GM19467 (cell line): Measurements from ENCODE around the gene APBB2.
"Not testable (repeated sequence)": the region's sequence is repeated elsewhere in the genome, so short reads cannot be mapped to it uniquely, and the experiment has no call there.

Source experiments
- ATAC-seq: cut with Tn5 transposase; IDR thresholded peaks from one replicate; pipeline ENCODE4 v1.9.1; 2021; ENCODE audit warnings: mild to moderate bottlenecking, moderate library complexity; ENCODE audit not compliant: unreplicated experiment

Gene APBB2

DNA sequence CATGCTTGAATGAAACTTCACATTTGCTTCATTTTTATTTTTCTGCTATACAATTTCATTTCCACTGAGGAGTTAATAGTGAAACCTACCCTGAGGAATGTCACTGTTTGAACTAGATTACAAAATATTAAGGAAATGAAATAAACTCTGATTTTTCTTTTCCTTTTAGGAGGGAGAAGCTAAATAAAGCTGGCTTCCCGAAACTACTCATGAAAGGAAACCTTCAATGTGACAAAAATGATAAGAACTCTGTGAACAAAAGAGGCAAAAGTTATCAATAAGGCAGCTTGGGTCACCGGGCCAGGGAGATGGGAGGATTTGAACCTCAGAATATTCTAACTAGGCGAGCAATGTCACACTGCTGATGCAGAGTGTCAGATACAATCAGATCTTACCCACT is 185.2 kb downstream of the APBB2 start:
- no peak for ATAC-seq

DNA sequence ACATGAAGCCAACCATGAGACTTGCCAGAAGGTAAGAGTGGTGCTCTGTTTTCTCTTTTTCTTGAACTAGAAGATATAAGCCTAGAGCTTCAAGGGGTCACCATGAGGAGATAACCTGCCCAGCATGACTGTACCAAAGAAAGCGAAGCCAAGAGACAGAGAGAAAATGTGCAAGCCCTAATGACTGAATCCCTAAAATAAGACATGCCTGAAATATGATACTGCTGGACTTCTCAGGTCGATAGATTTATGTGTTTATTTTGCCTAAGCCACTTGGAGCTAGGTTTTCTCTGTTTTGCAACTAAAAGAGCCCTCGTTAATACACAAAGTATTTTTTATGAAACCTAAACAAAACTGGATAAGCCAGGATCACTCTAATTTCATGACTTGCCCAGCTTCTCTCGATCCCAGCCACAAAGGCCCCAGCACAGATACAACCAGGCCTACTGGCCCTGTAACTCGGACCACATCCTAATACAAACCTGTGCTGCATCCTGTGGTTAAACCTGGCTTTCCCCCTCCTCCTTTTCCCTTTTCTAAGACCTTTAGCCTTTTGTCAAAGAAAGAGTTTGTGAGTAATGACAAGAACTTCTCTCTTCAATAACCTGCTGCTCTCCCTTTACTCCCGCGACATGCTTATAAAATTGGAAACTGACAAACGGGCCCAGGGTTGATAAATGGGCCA is 185.8 kb downstream of the APBB2 start:
- no peak for ATAC-seq

DNA sequence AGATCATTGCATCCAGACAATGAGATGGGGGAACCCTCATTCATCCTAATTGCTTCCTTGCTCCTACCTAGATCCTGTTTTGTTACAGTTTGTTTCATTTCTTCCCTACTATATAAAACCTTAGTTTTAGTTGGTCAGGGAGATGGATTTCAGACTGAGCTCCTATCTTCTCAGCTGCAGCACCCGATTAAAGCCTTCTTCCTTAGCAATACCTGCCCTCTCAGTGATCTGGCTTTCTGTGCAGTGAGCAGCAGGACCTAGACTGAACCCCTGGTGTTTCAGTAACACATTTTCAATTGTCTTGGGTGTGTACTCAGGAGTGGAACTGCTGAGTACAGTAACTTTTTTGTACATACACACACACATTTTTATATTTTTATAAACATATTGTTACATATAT is 187.4 kb downstream of the APBB2 start:
- no peak for ATAC-seq

DNA sequence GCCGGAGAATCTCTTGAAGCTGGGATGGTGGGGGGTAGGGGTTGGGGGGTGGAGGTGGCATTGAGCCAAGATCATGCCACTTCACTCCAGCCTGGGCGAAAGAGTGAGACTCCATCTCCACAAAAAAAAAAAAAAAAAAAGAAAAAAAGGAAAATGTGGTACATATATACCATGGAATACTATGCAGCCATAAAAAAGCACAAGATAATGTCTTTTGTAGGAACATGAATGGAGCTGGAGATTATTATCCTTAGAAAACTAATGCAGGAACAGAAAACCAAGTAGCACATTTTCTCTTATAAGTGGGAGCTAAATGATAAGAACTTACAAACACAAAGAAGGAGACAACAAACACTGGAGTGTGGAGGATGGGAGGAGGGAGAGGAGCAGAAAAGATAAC is 188.5 kb downstream of the APBB2 start:
- no peak for ATAC-seq

DNA sequence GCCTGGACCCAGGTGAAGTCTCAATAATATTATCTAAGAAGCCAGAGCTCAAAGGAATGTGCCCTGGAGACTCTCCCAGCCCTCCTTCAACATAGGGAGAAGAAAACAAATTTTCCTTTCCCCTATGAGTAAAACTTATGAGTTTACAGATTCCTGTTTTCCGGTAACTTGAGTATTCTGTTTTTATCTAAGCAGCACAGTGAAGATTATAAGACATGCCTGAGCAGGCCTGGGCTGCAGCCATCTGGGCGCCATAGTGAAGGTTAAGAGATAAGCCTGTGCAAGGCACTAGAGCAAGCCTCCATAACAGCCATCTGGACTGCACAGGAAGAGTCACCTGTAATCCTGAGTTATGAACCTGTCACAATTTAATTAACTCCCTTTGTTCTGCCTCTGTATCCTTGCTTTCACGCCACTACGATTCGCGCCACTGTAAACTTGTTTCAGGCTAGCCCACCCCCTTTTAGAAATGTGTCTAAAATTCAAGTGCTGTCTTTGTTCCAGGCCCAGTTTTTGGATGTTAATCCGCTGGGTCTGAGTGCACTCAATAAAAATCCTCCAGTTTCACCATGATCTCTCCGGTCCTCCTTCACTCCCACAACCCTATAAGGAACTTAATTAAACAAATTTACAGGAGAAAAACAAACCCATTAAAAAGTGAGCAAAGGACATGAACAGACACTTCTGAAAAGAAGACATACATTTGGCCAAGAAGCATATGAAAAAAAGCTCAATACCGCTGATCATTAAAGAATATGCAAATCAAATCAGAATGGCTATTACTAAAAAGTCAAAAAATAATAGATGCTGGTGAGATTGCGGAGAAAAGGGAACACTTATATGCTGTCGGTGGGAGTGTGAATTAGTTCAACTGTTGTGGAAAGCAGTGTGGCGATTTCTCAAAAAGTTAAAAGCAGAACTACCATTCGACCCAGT is 189.5 kb downstream of the APBB2 start:
- ATAC-seq = no peak

DNA sequence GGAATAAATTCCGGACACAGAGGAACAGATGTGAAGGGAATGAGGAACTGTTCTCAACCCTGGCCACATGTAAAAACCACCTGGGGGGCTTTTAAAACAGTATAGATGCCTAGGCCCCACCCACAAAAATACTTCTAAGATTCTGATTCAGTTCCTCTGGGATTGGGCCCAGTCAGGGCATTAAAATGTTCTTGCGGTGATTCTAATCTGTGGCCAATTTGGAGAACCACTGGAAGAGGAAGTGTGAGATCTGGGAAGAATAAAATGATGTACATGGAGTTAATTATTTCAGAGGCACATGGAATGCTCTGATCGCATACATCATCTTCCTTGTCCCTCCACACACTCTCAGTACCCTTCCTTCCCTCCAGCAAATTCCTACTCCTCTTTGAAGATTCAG is 192.2 kb downstream of the APBB2 start:
- no peak for ATAC-seq

DNA sequence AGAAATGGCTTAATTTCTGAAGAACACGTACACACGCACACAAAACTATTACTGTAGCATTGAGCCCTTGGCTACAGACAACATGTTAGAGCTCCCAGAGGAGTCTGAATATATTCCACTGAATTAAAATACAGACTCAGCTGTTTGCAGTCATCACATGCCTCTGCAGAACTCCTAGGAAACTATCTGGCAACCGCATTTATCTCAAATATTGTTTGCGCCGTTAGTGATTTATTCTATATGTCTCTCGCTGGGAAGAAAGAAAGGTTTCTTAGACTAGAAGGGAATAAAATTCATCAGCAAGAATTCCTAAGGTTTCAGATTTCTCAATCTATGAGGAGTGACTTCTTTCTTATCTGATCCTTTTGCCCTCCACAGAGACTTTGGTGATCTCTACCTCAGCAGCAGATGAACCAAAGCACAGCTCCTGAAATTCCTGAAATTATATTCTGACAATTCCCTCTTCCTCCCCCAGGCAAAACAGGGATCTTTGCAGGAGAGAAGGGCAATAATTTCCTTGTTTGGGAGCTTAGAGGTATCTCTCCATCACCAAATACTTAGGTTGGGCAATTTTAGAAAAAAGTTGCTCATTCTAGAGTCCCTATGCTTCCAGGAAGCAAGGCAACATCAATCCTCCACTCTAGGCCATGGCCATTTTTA is 199.2 kb downstream of the APBB2 start:
- no peak for ATAC-seq

DNA sequence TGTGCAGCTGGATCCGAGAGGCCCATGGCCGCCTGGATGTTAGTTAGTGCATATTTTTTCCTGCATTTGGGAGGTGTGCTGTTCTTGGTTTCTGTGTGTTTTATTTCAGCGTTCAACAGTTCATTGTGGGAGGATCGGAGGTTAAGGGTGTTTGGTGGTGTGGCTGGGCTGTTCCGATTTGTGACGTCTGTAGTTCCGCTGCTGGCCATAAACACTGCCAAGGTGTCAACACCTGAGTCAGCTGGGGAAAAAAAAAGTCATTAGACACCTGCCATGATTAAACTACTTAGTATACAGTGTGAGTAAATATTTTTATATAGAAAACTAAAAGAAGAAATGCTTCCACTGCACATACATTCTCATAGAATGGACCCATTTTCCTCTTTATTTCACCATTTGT is 200.2 kb downstream of the APBB2 start:
- no peak for ATAC-seq

DNA sequence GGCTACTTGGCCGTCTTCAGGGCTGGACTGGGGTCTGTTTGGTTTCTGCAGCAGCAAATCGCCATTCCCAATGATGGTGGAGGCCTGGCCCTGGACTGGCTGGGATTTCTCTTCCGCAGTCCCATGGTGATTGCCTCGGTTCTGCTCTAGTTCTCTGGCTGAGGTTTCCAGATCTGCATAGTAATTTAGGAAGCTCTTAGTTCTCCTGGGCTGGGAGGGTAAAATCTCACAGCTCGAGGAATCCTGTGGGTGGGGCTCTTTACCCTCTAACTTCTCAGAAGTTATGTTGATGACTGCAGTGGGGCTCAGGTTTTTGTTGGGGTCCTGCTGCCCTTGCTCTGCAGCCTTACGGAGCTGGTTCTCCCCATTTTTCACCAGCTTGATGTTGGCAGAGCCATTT is 200.6 kb downstream of the APBB2 start:
- no peak for ATAC-seq

DNA sequence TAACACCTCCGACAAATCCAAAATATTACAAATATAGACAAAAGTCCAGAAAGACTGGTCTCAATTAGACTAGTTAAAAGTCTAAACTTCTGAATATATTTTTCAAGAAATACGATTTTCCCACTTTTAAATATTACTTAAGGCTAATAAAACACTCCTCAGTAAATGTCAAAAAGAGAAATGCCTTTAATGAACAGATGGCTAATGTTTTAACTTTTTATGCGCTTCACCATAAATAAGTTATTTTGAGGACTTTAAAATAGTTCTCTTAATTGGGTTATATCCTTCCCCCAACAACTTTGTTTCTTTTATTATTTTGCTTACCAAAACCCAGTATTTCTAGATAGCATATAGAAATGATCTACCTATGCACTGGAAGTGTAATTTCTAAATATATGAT is 201.4 kb downstream of the APBB2 start:
- no peak for ATAC-seq

DNA sequence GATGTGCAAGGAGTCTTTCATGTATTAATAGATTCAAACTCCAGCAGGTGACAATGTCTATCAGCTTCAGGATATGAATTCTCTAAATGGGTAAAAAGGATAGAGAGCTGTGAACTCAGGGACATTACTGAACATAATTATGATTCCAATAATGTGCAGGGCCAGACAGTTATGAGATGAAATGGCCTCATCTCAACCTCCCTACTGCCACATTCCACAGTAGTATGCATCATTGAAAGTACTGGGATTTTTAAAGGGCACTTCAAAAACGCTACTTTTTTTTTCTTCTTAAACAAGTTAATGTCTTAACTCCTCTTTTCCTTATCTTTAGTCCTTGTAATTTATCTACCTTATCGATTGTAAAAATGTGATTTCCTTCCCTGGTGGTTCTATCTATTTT is 202.0 kb downstream of the APBB2 start:
- no peak for ATAC-seq

DNA sequence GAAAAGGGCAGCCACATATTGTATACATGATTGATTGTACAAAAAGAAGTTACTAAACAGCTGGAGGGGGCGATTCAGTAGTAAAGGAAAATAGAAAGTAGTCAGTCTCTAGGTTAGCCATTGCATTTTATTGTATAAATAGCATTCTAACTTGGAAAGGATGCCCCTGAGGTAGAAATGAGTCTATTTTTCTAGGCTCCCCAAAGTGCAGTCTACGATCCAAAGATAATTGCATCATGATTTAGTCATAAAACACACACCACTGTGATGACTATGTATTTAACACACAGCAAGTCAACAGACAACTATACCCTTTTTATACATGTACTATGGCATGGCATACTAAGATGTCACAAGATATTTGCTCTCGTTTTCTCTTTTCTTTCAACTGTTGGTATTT is 204.9 kb downstream of the APBB2 start:
- ATAC-seq = no peak

DNA sequence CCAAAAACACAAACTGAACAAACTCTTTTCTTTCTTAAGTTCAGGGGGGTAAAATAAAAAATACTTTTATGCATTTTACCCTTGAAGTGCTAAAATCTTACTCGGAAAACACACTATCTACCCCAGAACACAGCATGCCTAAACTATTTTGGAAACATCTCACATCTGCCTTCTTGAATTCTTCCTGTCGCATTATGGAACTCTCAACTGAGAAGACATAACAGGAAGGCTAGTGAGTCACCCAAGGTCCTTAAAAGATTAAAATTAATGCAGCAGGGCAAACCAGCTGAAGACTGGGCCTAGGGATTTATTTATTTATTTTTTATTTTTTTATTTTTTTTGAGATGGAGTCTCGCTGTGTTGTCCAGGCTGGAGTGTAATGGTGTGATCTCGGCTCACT is 208.2 kb downstream of the APBB2 start:
- ATAC-seq = no peak

DNA sequence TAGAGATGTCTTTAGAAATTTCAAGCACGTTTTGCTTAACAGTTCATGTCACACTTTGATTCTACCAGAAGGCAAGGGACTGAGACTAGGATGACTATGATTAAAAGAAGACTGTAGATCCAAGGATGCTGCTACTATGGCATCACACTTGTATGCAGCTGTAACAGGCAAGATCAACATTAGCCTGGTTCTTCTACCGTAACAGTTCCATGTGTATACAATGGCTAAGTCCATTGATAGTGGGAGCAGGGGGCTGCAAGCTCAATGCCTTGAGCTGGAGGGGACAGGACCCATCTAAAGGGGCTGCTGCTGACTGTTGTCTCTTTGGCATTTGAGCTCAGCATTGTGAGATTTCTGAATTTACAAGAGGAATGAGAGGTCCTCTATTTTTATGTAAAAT is 212.0 kb downstream of the APBB2 start:
- ATAC-seq = no peak

DNA sequence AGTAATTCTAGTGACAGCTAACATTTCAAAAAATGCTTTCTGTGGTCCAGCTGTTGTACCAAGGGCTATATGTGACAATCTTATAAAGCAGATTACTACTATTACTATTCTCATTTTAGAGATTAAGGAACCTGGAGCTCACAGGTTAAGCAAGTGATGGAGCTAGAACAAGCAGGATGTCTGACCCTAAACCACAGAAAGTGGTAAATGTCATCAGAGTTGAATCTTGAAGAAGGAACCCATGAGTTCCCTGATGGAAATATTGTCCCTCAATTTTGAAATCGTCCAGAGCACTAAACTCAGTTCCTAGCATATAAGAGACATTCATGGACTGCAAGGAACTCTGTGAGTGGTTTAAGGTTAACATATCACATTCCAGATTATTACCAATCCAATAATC is 214.0 kb downstream of the APBB2 start:
- no peak for ATAC-seq

DNA sequence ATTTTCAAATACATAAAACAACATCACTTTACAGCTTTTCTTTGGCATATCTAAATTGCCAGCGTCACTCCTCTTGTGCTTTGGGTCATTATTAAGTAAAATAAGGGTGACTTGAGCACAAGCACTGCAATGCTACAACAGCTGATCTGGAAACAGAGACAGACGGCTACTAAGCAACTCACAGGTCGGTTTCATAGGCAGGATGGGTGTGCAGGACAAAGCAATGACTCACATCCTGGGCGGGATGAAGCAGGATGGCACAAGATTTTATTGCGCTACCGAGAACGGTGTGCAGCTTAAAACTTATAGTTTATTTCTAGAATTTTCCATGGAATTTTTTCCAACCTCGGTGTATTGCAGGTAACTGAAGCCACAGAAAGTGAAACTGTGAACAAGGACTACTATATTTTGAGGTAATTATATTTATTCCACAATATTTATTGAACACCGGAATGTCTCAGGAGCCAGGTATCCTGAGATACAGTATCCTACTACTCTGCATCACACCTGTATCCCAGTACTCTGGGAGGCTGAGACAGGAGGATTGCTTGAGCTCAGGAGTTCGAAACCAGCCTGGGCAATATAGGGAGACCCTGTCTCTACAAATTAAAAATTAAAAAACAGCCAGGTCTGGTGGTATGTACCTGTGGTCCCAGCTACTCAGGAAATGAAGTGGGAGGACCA is 215.5 kb downstream of the APBB2 start:
- ATAC-seq = no peak

DNA sequence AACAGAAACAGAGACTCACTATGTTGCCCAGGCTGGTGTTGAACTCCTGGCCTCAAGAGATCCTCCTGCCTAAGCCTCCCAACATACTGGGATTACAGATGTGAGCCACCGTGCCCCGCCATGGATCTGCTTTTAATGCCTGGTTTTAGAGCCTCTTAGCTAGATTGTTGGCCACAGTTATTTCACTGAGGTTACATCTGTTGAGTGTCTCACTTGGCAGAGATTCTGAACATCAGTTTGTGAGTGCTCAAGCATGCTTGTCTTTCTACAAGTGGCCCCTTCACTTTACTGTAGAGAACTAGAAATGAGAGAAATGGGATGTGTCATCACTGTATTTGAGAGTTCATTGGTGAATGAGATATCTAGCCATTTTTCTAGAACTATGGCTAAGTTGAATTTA is 218.5 kb downstream of the APBB2 start:
- ATAC-seq = no peak

DNA sequence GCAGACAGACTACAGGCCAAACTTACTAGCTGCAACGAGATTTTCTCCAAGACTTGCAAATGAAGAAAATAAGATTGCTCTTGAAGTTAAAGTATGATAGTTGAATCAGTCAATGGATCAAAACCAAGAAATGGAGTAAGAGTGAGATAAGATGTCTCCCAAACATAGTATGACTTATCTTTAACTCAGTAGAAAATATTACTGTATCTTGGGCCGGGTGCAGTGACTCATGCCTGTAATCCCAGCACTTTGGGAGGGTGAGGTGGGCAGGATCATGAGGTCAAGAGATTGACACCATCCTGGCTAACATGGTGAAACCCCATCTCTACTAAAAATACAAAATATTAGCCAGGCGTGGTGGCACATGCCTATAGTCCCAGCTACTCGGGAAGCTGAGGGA is 220.0 kb downstream of the APBB2 start:
- ATAC-seq = not testable (repeated sequence)

DNA sequence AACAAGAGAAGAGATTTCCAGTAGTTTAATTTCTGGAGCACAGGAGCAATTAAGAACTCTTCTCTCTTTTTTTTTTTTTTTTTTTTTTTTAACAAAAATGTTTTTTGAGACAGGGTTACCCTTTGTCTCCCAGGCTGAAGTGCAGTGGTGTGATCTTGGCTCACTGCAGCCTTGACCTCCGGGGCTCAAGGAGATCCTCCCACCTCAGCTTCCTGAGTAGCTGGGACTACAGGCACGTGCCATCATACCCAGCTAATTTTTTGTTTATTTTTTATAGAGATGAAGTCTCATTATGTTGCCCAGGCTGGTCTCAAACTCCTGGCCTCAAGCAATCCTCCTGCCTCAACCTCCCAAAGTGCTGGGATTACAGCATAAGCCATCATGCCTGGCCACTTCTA is 221.0 kb downstream of the APBB2 start:
- not testable (repeated sequence) for ATAC-seq

DNA sequence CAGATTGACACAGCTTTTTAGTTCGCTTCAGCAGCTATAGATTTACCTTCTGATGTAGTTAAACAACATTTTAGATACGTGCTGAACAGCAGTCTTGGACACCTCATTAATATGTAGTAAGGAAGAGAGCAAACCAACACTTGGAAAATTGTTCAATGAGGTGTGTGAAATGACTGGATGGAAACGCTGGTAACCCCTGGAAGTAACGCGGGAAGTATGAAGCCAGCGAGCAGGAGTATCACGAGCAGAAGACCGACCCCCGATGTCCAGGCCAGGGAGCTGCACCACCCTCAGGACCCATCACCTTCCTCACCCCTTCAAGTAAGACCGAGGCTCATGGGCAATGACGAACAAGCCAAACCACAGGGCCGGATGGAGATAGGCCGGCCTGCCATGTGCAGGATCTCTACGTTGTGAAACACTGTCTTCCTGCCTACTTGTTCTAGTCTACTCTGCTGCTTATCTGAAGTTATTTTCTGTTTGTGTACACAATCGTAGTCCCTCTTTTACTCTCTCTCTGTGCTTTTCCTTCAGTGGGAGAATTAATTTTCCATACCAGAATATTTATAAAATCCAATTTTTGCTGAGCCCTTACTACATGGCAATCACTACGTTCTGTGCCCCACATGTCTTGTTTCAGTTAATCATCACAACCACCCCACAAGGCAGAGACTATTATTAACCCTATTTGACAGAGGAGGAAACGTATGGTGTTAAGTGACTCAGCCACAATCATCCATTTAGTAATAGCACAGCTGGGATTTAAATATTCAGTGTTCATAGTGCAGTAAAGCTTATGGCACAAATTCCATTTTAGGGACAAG is 221.7 kb downstream of the APBB2 start:
- ATAC-seq = peak; percentile 75
